GM21360 (cell line): ENCODE data around the gene PCGF2.
"Not testable (repeated sequence)": the region's sequence is repeated elsewhere in the genome, so short reads cannot be mapped to it uniquely, and the experiment has no call there.

ENCODE experiments used
- ATAC-seq: cut with Tn5 transposase; IDR thresholded peaks from one replicate; pipeline ENCODE4 v1.9.1; 2021; ENCODE audit warnings: mild to moderate bottlenecking, moderate library complexity; ENCODE audit not compliant: unreplicated experiment

The PCGF2 gene

DNA sequence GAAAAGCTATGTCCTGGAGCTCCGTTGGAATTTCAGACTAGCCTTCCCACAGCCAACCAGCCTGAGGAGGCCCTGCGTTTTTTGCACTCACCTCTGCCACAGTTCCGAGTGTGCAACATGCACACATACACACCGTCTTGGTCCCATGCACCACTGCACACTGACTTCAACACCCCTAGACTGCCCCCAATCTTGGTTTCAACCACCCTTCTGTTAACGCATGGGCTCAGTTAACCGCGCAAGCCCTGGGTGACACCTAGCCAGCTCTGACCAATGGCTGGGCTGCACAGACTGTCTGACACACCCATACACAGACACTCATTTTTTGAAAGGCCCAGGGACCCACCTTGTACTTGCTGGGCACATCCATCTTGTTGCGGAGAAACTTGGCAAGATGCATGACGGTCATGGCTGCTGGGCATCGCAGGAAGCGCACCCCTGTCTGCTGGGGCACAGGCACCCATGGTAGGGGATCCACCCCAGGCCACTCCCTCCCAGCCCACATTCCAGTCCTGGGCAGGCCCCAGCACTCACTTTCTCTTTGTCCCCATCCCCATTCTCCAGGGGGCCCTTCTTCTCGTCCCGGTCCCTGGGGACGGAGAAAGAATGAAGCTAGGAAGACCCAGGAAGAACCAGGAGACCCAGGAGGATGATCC is 10.0 kb downstream of the PCGF2 start:
- no peak for ATAC-seq

- no peak for ATAC-seq
Measured at GRCh38 chr17:38735161-38735997, 12.8 kb downstream of the PCGF2 start.

DNA sequence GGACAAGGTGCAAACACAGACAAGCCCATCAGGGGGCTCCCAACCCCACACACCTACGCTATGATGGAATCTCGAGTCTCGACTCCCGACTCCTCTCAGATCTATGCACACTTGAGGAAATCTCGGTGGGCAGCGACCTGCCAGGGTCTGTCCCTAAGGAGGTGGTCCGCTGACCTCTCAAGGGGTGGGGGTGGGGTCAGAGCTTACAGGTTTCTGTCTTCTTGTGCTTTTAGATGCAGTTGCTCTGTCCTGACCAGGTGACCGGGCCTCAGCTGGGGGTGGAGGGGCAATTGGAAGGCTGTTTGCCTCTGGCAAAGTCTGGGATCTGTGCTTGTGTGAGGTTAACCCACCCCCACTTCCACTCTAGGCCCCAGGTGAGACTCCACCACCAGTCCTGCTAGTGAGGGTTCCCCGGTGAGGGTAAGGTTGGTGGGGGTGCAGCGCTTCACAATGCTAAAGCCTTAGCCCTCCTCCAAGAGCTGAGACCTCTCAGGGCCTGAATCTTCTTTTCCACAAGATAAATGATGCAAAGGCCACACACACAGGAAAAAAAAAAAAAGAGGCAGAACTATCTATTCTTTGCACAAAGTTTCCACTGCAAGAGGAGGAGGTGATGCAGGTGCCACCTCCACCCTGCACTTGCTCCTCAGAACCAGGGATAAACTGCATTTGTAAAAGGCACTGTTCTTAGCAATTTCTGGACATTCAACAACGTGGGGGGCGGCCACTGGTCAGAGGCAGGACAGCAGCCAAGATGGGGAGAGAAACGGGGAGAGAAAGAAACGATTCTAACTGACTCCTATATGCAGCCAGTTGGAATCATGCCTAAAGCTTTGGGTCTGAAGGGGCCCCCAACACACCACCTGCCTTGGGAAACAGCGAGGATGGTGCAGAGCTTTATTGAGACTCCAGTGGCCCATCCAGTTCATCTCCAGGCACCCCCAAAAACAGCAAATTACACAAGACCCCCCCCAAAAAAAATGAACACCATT is 13.9 kb downstream of the PCGF2 start:
- ATAC-seq, result no peak

DNA sequence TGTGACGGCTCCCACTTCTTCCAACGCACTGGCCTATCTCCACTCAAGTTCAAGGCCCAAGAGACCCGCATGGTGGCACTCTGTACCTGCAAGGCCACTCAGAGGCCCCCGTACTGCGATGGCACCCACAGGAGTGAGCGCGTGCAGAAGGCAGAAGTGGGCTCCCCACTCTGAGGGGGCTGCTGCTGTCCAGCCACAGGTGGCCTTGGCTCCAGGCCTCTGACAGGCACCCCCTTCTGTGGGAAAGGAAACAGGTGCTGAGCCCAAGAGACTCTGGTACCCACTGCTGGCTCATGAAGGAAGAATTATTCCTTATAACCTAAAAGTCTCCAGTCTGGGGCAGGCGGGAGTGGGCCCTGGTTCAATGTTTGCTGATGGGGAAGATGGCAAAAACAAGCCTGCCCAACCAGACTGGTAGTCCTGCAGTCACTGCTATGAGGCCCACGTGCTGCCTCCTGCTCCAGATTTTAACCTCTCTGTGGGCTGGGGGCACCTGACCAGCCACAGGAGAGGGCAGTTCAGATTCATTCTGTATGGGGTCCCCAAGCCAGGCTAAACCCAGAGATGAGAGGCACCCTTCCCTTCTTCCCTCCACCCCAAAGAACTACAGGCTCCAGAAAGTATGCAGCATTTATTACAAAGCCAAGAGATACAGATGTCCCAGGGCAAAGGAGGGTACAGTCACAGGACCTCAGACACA is 14.7 kb downstream of the PCGF2 start:
- no peak for ATAC-seq

GRCh38 chr17:38732376-38733281 is 15.5 kb downstream of the PCGF2 start:
- ATAC-seq, result no peak

GRCh38 chr17:38731526-38732294 is 16.4 kb downstream of the PCGF2 start:
- no peak for ATAC-seq

DNA sequence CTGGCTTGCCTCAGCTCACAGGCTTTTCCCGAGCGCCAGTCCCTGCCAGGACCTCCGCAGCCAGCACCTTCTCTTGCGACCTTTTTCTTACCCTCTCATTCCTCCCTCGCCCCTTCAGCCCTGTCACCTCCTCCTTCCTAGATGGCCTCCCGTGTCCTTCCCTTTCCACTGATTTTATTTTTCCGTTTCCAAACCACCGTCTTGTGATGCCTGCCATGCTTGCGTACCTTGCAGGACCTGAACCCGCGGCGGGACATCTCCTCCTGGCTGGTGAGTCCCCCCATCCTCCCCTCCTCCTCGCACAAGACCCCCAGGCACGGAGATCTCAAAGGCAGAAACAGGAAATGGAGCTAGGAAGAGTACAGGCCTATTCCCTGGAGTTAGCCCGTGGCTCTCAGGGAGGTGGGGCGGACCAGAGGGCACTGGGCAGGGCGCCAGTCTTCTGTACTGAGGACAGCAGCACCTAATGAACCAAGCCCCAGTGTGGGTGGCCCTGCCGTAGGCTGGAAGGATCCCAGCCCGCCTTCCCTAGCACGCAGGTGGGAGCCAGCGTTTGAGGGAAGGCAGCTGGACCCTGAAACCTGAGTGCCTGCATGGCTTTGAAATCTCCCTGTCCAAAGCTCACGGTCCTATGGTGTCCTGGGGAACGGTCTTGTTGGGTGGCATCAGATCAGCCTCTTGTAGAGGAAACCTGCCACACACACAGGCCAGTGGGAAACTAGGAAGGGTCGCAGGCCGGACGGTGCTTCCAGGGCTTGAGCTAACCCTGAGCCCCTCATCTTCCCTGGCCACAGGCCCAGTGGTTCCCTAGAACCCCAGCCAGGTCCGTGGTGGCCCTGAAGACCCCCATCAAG is 17.4 kb downstream of the PCGF2 start:
- no peak for ATAC-seq

GRCh38 chr17:38729886-38730525 is 18.1 kb downstream of the PCGF2 start, which contains the start of gene CISD3:
CISD3 (plus strand) TSS chr17:38730341; CDS start chr17:38730359, 18 bp downstream.
- ATAC-seq, result peak; percentile 74

- no peak for ATAC-seq
Measured at GRCh38 chr17:38729368-38729885, 18.7 kb downstream of the PCGF2 start.

GRCh38 chr17:38728290-38728831 is 19.8 kb downstream of the PCGF2 start:
- ATAC-seq, result no peak

DNA sequence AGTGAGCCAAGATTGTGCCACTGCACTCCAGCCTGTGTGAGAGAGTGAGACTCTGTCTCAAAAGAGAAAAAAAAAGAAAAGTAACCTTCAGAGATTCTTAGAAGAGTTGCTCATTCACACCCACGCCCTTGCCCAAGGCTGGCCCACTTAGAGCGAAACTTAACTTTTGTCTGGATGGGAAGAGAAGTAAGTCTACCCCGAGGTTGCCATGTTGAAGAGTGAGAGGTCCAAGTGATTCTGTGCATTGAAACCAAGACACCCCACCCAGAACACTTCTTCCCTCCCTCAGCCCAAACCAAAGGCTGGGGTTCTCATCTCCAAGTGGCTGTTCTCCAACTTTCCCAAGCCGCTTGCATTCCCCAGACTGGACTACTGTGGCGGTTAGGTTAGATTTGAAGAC is 20.4 kb downstream of the PCGF2 start:
- ATAC-seq, result no peak

GRCh38 chr17:38726145-38726544 is 22.0 kb downstream of the PCGF2 start:
- ATAC-seq, result not testable (repeated sequence)

DNA sequence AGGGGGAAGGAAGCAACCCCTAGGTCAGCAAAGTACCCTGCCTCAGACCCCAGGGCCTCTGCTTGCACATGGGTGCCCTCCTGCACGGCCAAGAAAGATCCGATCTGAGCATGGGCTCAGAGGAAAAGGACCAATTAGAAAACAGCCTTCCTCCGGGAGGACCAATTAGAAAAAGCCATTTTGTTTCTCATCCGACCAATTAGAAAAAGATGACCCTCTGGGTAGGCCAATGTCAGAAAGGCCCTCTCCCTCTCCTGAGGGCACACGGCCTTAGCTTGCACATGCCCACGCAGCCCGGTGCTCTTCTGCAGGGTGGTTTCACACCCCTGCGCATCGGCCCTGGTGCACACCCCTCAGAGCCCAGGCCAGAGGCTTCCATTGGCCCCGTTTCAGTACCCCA is 23.1 kb downstream of the PCGF2 start:
- ATAC-seq, result no peak

DNA sequence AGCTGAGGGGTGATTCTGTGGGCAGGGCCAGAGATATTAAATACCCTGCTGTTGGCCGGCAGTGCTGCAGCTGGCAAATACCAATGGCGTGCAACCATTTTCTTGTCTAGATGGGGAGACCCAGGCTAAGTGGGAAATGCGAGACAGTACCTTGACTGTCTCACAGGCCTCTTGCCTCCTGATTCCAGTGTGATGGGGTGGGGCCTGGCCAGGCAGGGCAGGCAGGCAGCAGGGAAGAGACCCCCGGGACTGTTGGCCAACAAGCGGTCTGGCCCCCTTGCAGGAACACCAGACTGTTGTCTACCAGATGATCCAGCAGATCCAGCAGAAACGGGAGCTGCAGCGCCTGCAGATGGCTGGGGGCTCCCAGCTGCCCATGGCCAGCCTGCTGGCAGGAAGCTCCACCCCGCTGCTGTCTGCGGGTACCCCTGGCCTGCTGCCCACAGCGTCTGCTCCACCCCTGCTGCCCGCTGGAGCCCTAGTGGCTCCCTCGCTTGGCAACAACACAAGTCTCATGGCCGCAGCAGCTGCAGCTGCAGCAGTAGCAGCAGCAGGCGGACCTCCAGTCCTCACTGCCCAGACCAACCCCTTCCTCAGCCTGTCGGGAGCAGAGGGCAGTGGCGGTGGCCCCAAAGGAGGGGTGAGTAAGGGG is 23.7 kb downstream of the PCGF2 start:
- ATAC-seq, result no peak

DNA sequence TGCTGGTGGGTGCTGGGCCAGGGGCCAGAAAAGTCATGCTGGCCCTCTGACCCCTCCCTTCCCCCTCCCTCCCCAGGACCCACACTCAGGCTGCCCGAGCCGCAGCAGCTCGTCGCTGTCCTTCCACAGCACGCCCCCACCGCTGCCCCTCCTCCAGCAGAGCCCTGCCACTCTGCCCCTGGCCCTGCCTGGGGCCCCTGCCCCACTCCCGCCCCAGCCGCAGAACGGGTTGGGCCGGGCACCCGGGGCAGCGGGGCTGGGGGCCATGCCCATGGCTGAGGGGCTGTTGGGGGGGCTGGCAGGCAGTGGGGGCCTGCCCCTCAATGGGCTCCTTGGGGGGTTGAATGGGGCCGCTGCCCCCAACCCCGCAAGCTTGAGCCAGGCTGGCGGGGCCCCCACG is 26.3 kb downstream of the PCGF2 start:
- no peak for ATAC-seq

- no peak for ATAC-seq
Measured at GRCh38 chr17:38720941-38721340, 27.2 kb downstream of the PCGF2 start.
